ENCODE data around the gene ABCA4.
A peak's percentile ranks its signal among the peaks of the same experiment; 100 is the strongest.

The ABCA4 gene

DNA sequence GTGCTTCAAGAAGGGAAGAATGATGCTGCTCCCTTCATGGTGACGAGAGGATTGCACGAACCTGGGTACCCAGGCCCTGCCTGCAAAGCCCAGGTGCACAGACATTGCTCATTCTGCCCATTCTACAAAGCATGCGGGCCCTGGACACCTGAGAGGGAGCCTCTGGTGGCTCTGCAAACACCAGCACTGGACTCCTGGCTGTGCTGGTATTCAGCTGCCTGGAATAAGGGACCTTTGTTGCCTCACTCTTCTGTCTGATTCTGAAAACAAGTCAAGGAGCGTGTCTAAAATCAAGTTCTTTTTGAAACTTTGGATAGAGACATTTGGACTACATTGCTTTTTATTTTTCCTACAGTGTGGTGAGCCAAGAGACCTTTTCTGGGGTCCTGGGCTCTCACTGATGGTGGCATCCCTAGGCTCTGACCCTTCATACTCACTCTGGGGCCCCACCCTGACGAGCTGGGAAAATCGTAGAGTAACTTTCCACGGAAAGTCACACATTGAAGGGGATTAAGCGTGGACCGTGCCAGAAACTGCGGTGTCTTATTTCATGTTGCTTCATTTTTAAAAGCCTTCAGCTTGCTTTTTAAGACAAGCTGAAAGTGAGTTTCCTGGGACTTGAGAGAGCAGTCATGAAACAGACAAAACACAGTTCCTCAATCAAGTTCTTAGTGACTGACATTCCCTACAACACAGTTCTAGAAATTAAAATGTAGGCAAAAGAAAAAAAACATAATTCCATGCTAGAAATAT is 24.0 kb downstream of the ABCA4 start:
- TF ChIP-seq, protein P1, sequence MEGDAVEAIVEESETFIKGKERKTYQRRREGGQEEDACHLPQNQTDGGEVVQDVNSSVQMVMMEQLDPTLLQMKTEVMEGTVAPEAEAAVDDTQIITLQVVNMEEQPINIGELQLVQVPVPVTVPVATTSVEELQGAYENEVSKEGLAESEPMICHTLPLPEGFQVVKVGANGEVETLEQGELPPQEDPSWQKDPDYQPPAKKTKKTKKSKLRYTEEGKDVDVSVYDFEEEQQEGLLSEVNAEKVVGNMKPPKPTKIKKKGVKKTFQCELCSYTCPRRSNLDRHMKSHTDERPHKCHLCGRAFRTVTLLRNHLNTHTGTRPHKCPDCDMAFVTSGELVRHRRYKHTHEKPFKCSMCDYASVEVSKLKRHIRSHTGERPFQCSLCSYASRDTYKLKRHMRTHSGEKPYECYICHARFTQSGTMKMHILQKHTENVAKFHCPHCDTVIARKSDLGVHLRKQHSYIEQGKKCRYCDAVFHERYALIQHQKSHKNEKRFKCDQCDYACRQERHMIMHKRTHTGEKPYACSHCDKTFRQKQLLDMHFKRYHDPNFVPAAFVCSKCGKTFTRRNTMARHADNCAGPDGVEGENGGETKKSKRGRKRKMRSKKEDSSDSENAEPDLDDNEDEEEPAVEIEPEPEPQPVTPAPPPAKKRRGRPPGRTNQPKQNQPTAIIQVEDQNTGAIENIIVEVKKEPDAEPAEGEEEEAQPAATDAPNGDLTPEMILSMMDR (conservative IDR thresholded peaks at IDR 0.05; ENCODE audit: low read length) = no peak
- no peak for TF ChIP-seq EZH2phosphoT487 (IDR thresholded peaks at IDR 0.05; ENCODE audit: borderline replicate concordance)
- no peaks in the 10 kb centered on the region for H3K9me2 ChIP-seq (replicated peaks; ENCODE audit: low read depth, low read length)

DNA sequence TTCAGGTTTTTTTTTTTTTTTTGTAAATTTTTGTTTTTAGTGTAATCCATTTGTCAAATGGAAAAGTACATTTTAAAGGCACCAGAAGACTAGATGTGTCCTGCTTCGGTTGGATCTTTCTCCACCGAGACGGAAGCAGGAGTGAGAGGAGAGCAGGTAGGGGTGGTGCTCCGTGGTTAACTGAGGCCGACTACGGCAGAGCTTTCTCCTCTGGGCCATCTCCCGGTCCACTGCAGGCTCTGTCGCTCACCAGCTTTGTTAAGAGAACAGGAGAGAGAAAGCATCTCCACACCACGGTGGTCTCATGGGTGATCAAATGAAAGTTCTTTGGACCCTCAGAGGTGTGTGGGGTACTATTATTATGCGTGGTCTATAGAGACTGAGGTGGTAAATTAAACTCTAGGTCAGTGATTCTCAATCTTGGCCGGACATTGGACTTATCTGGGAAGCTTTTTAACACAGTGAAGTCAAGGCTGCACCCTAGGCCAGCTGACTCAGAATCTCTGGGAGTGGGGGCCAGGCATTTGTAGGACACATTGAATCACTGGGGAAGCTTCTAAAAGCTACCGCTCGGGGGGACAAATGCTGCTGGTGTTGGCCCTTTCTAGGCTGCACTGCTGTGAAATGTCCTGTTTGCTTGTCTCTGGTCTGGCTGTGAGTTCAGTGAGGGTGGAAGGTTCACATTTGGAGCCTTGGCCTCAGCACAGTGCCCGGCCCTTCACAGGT is 25.0 kb downstream of the ABCA4 start:
- Histone ChIP-seq H3K4me1 (ENCODE audit: insufficient read depth, low read length, poor library complexity, severe bottlenecking) (peaks cover 86% of the 10 kb centered on the region), H4K20me1 (ENCODE audit: insufficient read depth, low read length, poor library complexity, severe bottlenecking) (no peaks in the 10 kb centered on the region), H3K79me2 (ENCODE audit: insufficient read depth, low read length) (no peaks in the 10 kb centered on the region), H3K9ac (ENCODE audit: low read depth, low read length, poor library complexity, severe bottlenecking) (peak overlapping the region; percentile 91), H3K36me3 (ENCODE audit: insufficient read depth, low read length) (no peaks in the 10 kb centered on the region), H3K9me2 (replicated peaks; ENCODE audit: low read depth, low read length) (no peaks in the 10 kb centered on the region), H3F3A (ENCODE audit: low read depth) (peaks cover 18% of the 10 kb centered on the region), H3K27me3 (ENCODE audit: insufficient read depth, low read length, poor library complexity, severe bottlenecking) (no peaks in the 10 kb centered on the region), H2AFZ (ENCODE audit: low read length) (no peak overlapping the region), H3K9me3 (ENCODE audit: insufficient read depth, low read depth, low read length) (no peaks in the 10 kb centered on the region), H3K4me3 (ENCODE audit: low read length, poor library complexity, severe bottlenecking) (no peak overlapping the region), H3K4me2 (ENCODE audit: low read depth, low read length, poor library complexity, severe bottlenecking) (no peak overlapping the region)
- TF ChIP-seq, protein P1 (conservative IDR thresholded peaks at IDR 0.05; ENCODE audit: low read length) = no peak
- no peak for TF ChIP-seq EZH2phosphoT487 (IDR thresholded peaks at IDR 0.05; ENCODE audit: borderline replicate concordance)

More for the DNA sequence above, 24.0 kb downstream of the ABCA4 start:
- no peaks in the 10 kb centered on the region for H3K36me3 ChIP-seq (ENCODE audit: insufficient read depth, low read length)
- no peaks in the 10 kb centered on the region for H4K20me1 ChIP-seq (ENCODE audit: insufficient read depth, low read length, poor library complexity, severe bottlenecking)
- no peaks in the 10 kb centered on the region for H3K9me3 ChIP-seq (ENCODE audit: insufficient read depth, low read depth, low read length)
- H3K27me3 ChIP-seq (ENCODE audit: insufficient read depth, low read length, poor library complexity, severe bottlenecking) = peaks cover 7% of the 10 kb centered on the region
- no peak overlapping the region for H3K4me3 ChIP-seq (ENCODE audit: low read length, poor library complexity, severe bottlenecking)
- peaks cover 75% of the 10 kb centered on the region for H3K4me1 ChIP-seq (ENCODE audit: insufficient read depth, low read length, poor library complexity, severe bottlenecking)
- no peak overlapping the region for H3K9ac ChIP-seq (ENCODE audit: low read depth, low read length, poor library complexity, severe bottlenecking)
- H3K4me2 ChIP-seq (ENCODE audit: low read depth, low read length, poor library complexity, severe bottlenecking) = no peak overlapping the region
- no peaks in the 10 kb centered on the region for H3K79me2 ChIP-seq (ENCODE audit: insufficient read depth, low read length)
- peaks cover 8% of the 10 kb centered on the region for H3F3A ChIP-seq (ENCODE audit: low read depth)
- H2AFZ ChIP-seq (ENCODE audit: low read length) = no peak overlapping the region

DNA sequence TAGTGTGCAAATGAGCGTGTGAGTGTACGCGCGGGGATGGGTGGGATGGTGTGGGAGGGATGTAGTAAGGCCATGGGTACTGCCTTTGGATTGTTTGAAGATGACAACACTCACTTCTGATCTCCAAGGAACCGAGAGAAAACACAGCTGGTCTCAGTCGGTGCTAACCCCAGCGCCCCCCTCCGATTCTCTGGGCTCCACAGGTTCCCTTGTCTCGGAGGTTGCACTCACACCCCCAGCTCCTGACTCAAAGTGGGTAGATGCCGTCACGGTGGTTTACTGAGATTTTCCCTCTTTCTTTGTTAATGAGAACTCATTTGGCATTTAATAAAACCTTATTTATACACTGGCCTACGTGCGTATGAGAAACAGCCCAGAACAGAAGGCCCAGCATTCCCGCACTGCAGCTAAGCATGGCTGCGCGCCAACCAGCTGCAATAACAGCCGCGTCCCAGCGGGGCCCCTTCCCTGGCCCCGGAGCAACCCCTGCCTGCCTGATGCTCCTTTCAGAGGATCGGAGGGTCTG is 25.8 kb downstream of the ABCA4 start:
- Histone ChIP-seq H3K27me3 (ENCODE audit: insufficient read depth, low read length, poor library complexity, severe bottlenecking) (no peaks in the 10 kb centered on the region), H3K9me3 (ENCODE audit: insufficient read depth, low read depth, low read length) (no peaks in the 10 kb centered on the region), H3F3A (ENCODE audit: low read depth) (peaks cover 18% of the 10 kb centered on the region), H3K4me3 (ENCODE audit: low read length, poor library complexity, severe bottlenecking) (peak overlapping the region; percentile 45), H3K36me3 (ENCODE audit: insufficient read depth, low read length) (no peaks in the 10 kb centered on the region), H3K79me2 (ENCODE audit: insufficient read depth, low read length) (no peaks in the 10 kb centered on the region), H3K4me2 (ENCODE audit: low read depth, low read length, poor library complexity, severe bottlenecking) (peak overlapping the region; percentile 77), H2AFZ (ENCODE audit: low read length) (no peak overlapping the region), H3K9me2 (replicated peaks; ENCODE audit: low read depth, low read length) (no peaks in the 10 kb centered on the region), H3K9ac (ENCODE audit: low read depth, low read length, poor library complexity, severe bottlenecking) (peak overlapping the region; percentile 91), H4K20me1 (ENCODE audit: insufficient read depth, low read length, poor library complexity, severe bottlenecking) (no peaks in the 10 kb centered on the region), H3K4me1 (ENCODE audit: insufficient read depth, low read length, poor library complexity, severe bottlenecking) (peaks cover 92% of the 10 kb centered on the region)
- TF ChIP-seq, protein P1 (conservative IDR thresholded peaks at IDR 0.05; ENCODE audit: low read length) = no peak
- no peak for TF ChIP-seq EZH2phosphoT487 (IDR thresholded peaks at IDR 0.05; ENCODE audit: borderline replicate concordance)

Measured in Loucy (cell line).